Common myeloid progenitor, CD34-positive (primary cell): ENCODE data around the gene ADGRB3.
"Not testable (repeated sequence)": the region's sequence is repeated elsewhere in the genome, so short reads cannot be mapped to it uniquely, and the experiment has no call there.

Experiments used
- CTCF ChIA-PET: fragments of 350-600 bp; sonication (Branson Sonifier 250); formaldehyde crosslinking; loops from one replicate; lab custom pipeline; 2021; ENCODE audit warnings: antibody characterized with exemption; lab: Charles Lee
- POLR2A ChIA-PET: fragments of 350-600 bp; sonication (Branson Sonifier 250); formaldehyde crosslinking; loops from one replicate; lab custom pipeline; 2021; ENCODE audit warnings: antibody characterized with exemption; lab: Charles Lee
- DNase-seq, 3 donors: peaks; one replicate each; pipeline versions ENCODE4 v3.0.0 to v3.0.0-alpha.2; 2013
- H3K27ac ChIP-seq, 2 experiments: 1 replicate in 1 of 2; 2 replicates in 1 of 2; pipeline ENCODE4 v1.7.0; 2013; ENCODE audit warnings: inconsistent platforms in 2 of 2, low read length in 2 of 2, mild to moderate bottlenecking in 2 of 2, low read depth in 1 of 2, moderate library complexity in 1 of 2; ENCODE audit not compliant: severe bottlenecking in 2 of 2, insufficient read depth in 1 of 2, poor library complexity in 1 of 2
- H3K27me3 ChIP-seq, 5 experiments: replicated peaks in 2 of 5; 1 replicate in 3 of 5; 2 replicates in 2 of 5; pipeline versions ENCODE4 v1.6.1 to v1.7.0; 2013; ENCODE audit warnings: low read length in 4 of 5, mild to moderate bottlenecking in 2 of 5, moderate library complexity in 2 of 5, inconsistent platforms in 1 of 5; ENCODE audit not compliant: insufficient read depth in 5 of 5, control insufficient read depth in 4 of 5
- H3K36me3 ChIP-seq, 4 experiments: 1 replicate in 2 of 4; 2 replicates in 2 of 4; pipeline versions ENCODE4 v1.6.1 to v1.7.0; 2013; ENCODE audit warnings: low read length in 3 of 4, control low read depth in 1 of 4, mild to moderate bottlenecking in 1 of 4; ENCODE audit not compliant: control insufficient read depth in 4 of 4, insufficient read depth in 4 of 4
- H3K4me1 ChIP-seq, 4 experiments: 1 replicate in 3 of 4; 2 replicates in 1 of 4; pipeline versions ENCODE4 v1.6.1 to v1.7.1; 2013; ENCODE audit warnings: low read length in 3 of 4, mild to moderate bottlenecking in 3 of 4, control low read depth in 1 of 4, inconsistent platforms in 1 of 4, moderate library complexity in 1 of 4; ENCODE audit not compliant: control insufficient read depth in 4 of 4, insufficient read depth in 4 of 4; ENCODE audit errors: control extremely low read depth in 1 of 4
- H3K4me3 ChIP-seq, 7 experiments: 1 replicate in 4 of 7; 2 replicates in 3 of 7; pipeline versions ENCODE4 v1.5.1 to v1.7.0; 2013; ENCODE audit warnings: mild to moderate bottlenecking in 7 of 7, low read length in 6 of 7, moderate library complexity in 6 of 7, inconsistent platforms in 2 of 7, low read depth in 2 of 7, control low read depth in 1 of 7; ENCODE audit not compliant: insufficient read depth in 4 of 7, control insufficient read depth in 1 of 7; ENCODE audit errors: extremely low read depth in 1 of 7
- H3K9me3 ChIP-seq, 5 experiments: 1 replicate in 4 of 5; 2 replicates in 1 of 5; pipeline versions ENCODE4 v1.6.1 to v1.7.1; 2013; ENCODE audit warnings: low read length in 4 of 5, mild to moderate bottlenecking in 2 of 5, inconsistent platforms in 1 of 5, low read depth in 1 of 5, moderate library complexity in 1 of 5; ENCODE audit not compliant: control insufficient read depth in 4 of 5, insufficient read depth in 2 of 5; ENCODE audit errors: control extremely low read depth in 1 of 5
- WGBS: methylation state at CpG from one replicate; pipeline ENCODE4 v1.1.5; 2013; ENCODE audit not compliant: insufficient coverage; 5-methylcytosine and 5-hydroxymethylcytosine counted together

The ADGRB3 gene

GRCh38 chr6:68675548-68675947 lies 40.5 kb downstream of the ADGRB3 start:
- Histone ChIP-seq H3K27ac (no peak overlapping the region), H3K9me3 (no peaks in the 10 kb centered on the region), H3K4me1 (peaks cover 0 to 3% (median 2%) of the 10 kb centered on the region in 4 experiments), H3K36me3 (no peaks in the 10 kb centered on the region), H3K27me3 (no peaks in the 10 kb centered on the region), H3K4me3 (no peak overlapping the region)
- ChIA-PET CTCF (interaction anchor here (1.6 kb wide), 1 partner anchor 33 kb away, joined by 3 read pairs; no protein-coding TSS in a partner anchor), POLR2A (no interaction called here)
- WGBS = 10% methylated on average over 2 of the region's 4 CpGs
- DNase-seq = peak in 2 of 3 donors; percentile 48 to 59

- POLR2A ChIA-PET = not testable (repeated sequence)
These were observed 41.0 kb downstream of the ADGRB3 start for GRCh38 chr6:68676094-68676493.

GRCh38 chr6:68677058-68677457 lies 42.0 kb downstream of the ADGRB3 start:
- peaks cover 0 to 3% (median 2%) of the 10 kb centered on the region in 4 experiments for H3K4me1 ChIP-seq
- no peaks in the 10 kb centered on the region for H3K9me3 ChIP-seq
- no peak overlapping the region for H3K27ac ChIP-seq
- ChIA-PET CTCF (interaction anchor here (1.0 to 1.6 kb wide), 2 partner anchors 31 to 101 kb away, joined by 3 to 4 read pairs; no protein-coding TSS in a partner anchor), POLR2A (no interaction called here)
- no peaks in the 10 kb centered on the region for H3K36me3 ChIP-seq
- DNase-seq = no peak
- no peaks in the 10 kb centered on the region for H3K27me3 ChIP-seq
- WGBS = no CpG with 5 or more reads among the region's 3 CpGs
- no peak overlapping the region for H3K4me3 ChIP-seq

More at GRCh38 chr6:68676094-68676493, 41.0 kb downstream of the ADGRB3 start:
- DNase-seq, H3K4me1 ChIP-seq, H3K9me3 ChIP-seq, H3K27me3 ChIP-seq, H3K4me3 ChIP-seq, H3K27ac ChIP-seq, H3K36me3 ChIP-seq: not testable (repeated sequence)
- 100% methylated on average over 9 of the region's 16 CpGs for WGBS
- CTCF ChIA-PET = interaction anchor here (1.0 to 1.6 kb wide), 2 partner anchors 32 to 102 kb away, joined by 3 to 4 read pairs; no protein-coding TSS in a partner anchor

- Histone ChIP-seq H3K4me1 (peaks cover 0 to 3% (median 2%) of the 10 kb centered on the region in 4 experiments), H3K27me3 (no peaks in the 10 kb centered on the region), H3K9me3 (no peaks in the 10 kb centered on the region), H3K27ac (no peak overlapping the region), H3K36me3 (no peaks in the 10 kb centered on the region), H3K4me3 (no peak overlapping the region)
- POLR2A ChIA-PET = no interaction called here
- WGBS = 100% methylated on average over 1 of the region's 2 CpGs
- CTCF ChIA-PET = no interaction called here
- DNase-seq = peak in 2 of 3 donors; percentile 7 to 9
These were observed 44.3 kb downstream of the ADGRB3 start for GRCh38 chr6:68679399-68679798.

- no peak for DNase-seq
- Histone ChIP-seq H3K27me3 (no peaks in the 10 kb centered on the region), H3K4me1 (peaks cover 0 to 3% (median 2%) of the 10 kb centered on the region in 4 experiments), H3K4me3 (no peak overlapping the region), H3K36me3 (no peaks in the 10 kb centered on the region), H3K9me3 (no peaks in the 10 kb centered on the region), H3K27ac (no peak overlapping the region)
- POLR2A ChIA-PET = no interaction called here
- CTCF ChIA-PET = interaction anchor here (1.0 kb wide), 1 partner anchor 13 kb away, joined by 3 read pairs; no protein-coding TSS in a partner anchor
- 100% methylated on average over 2 of the region's 2 CpGs for WGBS
These were observed 45.2 kb downstream of the ADGRB3 start for GRCh38 chr6:68680264-68680663.

- no peaks in the 10 kb centered on the region for H3K9me3 ChIP-seq
- H3K4me1 ChIP-seq = no peaks in the 10 kb centered on the region
- WGBS = 100% methylated on average over 1 of the region's 1 CpG
- ChIA-PET CTCF (no interaction called here), POLR2A (no interaction called here)
- no peak overlapping the region for H3K27ac ChIP-seq
- no peaks in the 10 kb centered on the region for H3K27me3 ChIP-seq
- H3K4me3 ChIP-seq = no peak overlapping the region
- no peaks in the 10 kb centered on the region for H3K36me3 ChIP-seq
- no peak for DNase-seq
These were observed 54.8 kb downstream of the ADGRB3 start for GRCh38 chr6:68689910-68690309.

GRCh38 chr6:68691120-68691519 lies 56.0 kb downstream of the ADGRB3 start:
- CTCF ChIA-PET = interaction anchor here (1.3 to 1.5 kb wide), 2 partner anchors 15 to 51 kb away, joined by 3 to 4 read pairs; no protein-coding TSS in a partner anchor
- POLR2A ChIA-PET = no interaction called here
- H3K27ac ChIP-seq = no peak overlapping the region

More at GRCh38 chr6:68691120-68691519, 56.0 kb downstream of the ADGRB3 start:
- no peak for DNase-seq
- Histone ChIP-seq H3K9me3 (no peaks in the 10 kb centered on the region), H3K27me3 (no peaks in the 10 kb centered on the region), H3K4me3 (no peak overlapping the region), H3K36me3 (no peaks in the 10 kb centered on the region), H3K4me1 (no peaks in the 10 kb centered on the region)
- WGBS = 92% methylated on average over 2 of the region's 3 CpGs
